ENCODE results near the gene WNT6.

DNA sequence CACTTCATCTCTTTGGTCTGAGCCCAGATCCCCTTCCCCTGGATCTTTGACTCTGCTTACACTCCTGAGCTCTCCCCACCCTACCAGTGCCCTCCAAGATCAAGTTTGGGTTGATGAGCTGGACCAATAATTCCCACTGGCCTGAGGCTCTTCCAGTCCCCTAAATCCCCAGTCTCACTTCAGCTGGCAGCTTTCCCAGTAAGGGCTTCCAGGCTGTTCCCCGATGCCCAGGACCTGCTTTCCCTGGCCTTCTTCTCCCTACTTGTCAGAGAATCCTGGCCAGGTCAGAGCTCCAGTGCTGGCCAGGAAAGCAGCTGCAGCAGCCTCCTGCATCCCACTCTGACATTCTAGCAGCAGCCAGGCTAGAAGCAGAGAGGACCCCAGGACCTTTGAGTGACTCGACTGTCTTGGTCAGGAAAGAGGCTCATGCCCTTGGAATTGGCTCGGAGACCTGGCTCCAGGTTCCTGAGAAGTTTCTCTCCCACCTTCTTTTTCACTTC lies 3.5 kb downstream of the WNT6 start:
- no peak for TF ChIP-seq POLR2A (IDR thresholded peaks at IDR 0.05; ENCODE audit: low read depth, low read length)
- no peak for TF ChIP-seq POLR2AphosphoS5 (IDR thresholded peaks at IDR 0.05; ENCODE audit: low read depth, low read length)
